Esophagus squamous epithelium (tissue), 4 donors: Measurements from ENCODE around the gene KMT2C.

Experiments used
- CTCF ChIP-seq, 6 experiments: fragments of 450-650 bp in 4 of 6; fragments of 200-600 bp in 2 of 6; sonication (generic) in 2 of 6; IDR thresholded peaks; one replicate each; pipeline ENCODE4 v1.5.1; 2016 to 2019; ENCODE audit warnings: antibody characterized with exemption in 6 of 6, mild to moderate bottlenecking in 4 of 6, moderate library complexity in 4 of 6
- POLR2A ChIP-seq, 4 donors: fragments of 450-650 bp; IDR thresholded peaks; one replicate each; pipeline ENCODE4 v1.6.1; 2017; ENCODE audit warnings: antibody characterized with exemption in 4 of 4, mild to moderate bottlenecking in 4 of 4, moderate library complexity in 3 of 4

GRCh38 chr7:152467225-152467624, 31.4 kb upstream of the KMT2C start:
- TF ChIP-seq POLR2A (IDR thresholded peaks at IDR 0.05): no peak
- no peak for TF ChIP-seq CTCF (IDR thresholded peaks at IDR 0.05)
